B cell (primary cell): Measurements from ENCODE around the gene TRIM38. TPM values are rescaled to one million over a fixed set of nuclear protein-coding genes. Genes with fewer than 3 reads are reported as not detected.
"Not testable (repeated sequence)": the region's sequence is repeated elsewhere in the genome, so short reads cannot be mapped to it uniquely, and the experiment has no call there.

Source experiments
- ATAC-seq: fragments of 200-7000 bp; cut with Tn5 transposase; one replicate; pipeline ENCODE4 v1.10.0; 2021; ENCODE audit warnings: low read depth, mild to moderate bottlenecking, moderate number of reproducible peaks, moderate library complexity
- CTCF ChIA-PET: fragments of 350-600 bp; sonication (Branson Sonifier 250); formaldehyde crosslinking; loops from one replicate; lab custom pipeline; 2021; ENCODE audit warnings: antibody characterized with exemption, inconsistent platforms; lab: Charles Lee
- POLR2A ChIA-PET: fragments of 350-600 bp; sonication (Branson Sonifier 250); formaldehyde crosslinking; loops from one replicate; lab custom pipeline; 2021; ENCODE audit warnings: antibody characterized with exemption; lab: Charles Lee
- DNase-seq: peaks from one replicate; pipeline ENCODE4 v3.0.0; 2013
- H2AFZ ChIP-seq: 2 replicates; pipeline ENCODE4 v1.6.1; 2012; ENCODE audit warnings: mild to moderate bottlenecking, low read depth, low read length; ENCODE audit not compliant: insufficient read depth, poor library complexity, severe bottlenecking
- H3K27ac ChIP-seq, 2 donors: 1 replicate in 1 of 2; 2 replicates in 1 of 2; pipeline ENCODE4 v1.5.1; 2012 to 2013; ENCODE audit warnings: low read length in 2 of 2, mild to moderate bottlenecking in 2 of 2, moderate library complexity in 1 of 2
- H3K27me3 ChIP-seq, 4 experiments: fragments of 200-600 bp in 1 of 4; sonication (generic) in 1 of 4; replicated peaks in 1 of 4; 1 replicate in 2 of 4; 2 replicates in 2 of 4; pipeline versions ENCODE4 v1.6.1 to v1.7.0; 2013 to 2016; ENCODE audit warnings: low read length in 3 of 4, mild to moderate bottlenecking in 2 of 4, mixed read lengths in 1 of 4, moderate library complexity in 1 of 4; ENCODE audit not compliant: insufficient read depth in 4 of 4, control insufficient read depth in 3 of 4; ENCODE audit errors: control extremely low read depth in 1 of 4
- H3K36me3 ChIP-seq, 2 experiments: replicated peaks in 1 of 2; 1 replicate in 1 of 2; 2 replicates in 1 of 2; pipeline versions ENCODE4 v1.6.1 to v1.7.1; 2013; ENCODE audit warnings: low read length in 1 of 2; ENCODE audit not compliant: insufficient read depth in 2 of 2, control insufficient read depth in 1 of 2; ENCODE audit errors: control extremely low read depth in 1 of 2, extremely low read depth in 1 of 2
- H3K4me1 ChIP-seq, 2 donors: fragments of 200-600 bp in 1 of 2; sonication (generic) in 1 of 2; 1 replicate in 1 of 2; 2 replicates in 1 of 2; pipeline versions ENCODE4 v1.5.1 to v1.6.1; 2013 to 2017; ENCODE audit warnings: low read length in 2 of 2; ENCODE audit not compliant: control insufficient read depth in 2 of 2, insufficient read depth in 2 of 2
- H3K4me2 ChIP-seq: replicated peaks from 2 replicates; pipeline ENCODE3; 2012; ENCODE audit warnings: mild to moderate bottlenecking, low read depth, low read length; ENCODE audit not compliant: poor library complexity, severe bottlenecking
- H3K4me3 ChIP-seq, 5 experiments: fragments of 200-600 bp in 1 of 5; sonication (generic) in 1 of 5; 1 replicate in 3 of 5; 2 replicates in 2 of 5; pipeline versions ENCODE4 v1.5.1 to v1.7.0; 2011 to 2016; ENCODE audit warnings: low read length in 4 of 5, mild to moderate bottlenecking in 4 of 5, low read depth in 2 of 5, control low read depth in 1 of 5, moderate library complexity in 1 of 5; ENCODE audit not compliant: insufficient read depth in 1 of 5; ENCODE audit errors: control extremely low read depth in 1 of 5, extremely low read depth in 1 of 5
- H3K79me2 ChIP-seq: fragments of 200-600 bp; sonication (generic); one replicate; pipeline ENCODE4 v1.6.0; 2016; ENCODE audit warnings: low read length; ENCODE audit not compliant: control insufficient read depth, insufficient read depth
- H3K9ac ChIP-seq: fragments of 200-600 bp; sonication (generic); 2 replicates; pipeline ENCODE4 v1.6.1; 2017; ENCODE audit warnings: mild to moderate bottlenecking, low read length, moderate library complexity
- H3K9me3 ChIP-seq, 3 donors: one replicate each; pipeline versions ENCODE4 v1.6.1 to v1.7.1; 2013; ENCODE audit warnings: low read length in 2 of 3; ENCODE audit not compliant: control insufficient read depth in 2 of 3, insufficient read depth in 1 of 3; ENCODE audit errors: control extremely low read depth in 1 of 3
- H4K20me1 ChIP-seq: 2 replicates; pipeline ENCODE4 v1.6.0; 2012; ENCODE audit warnings: mild to moderate bottlenecking, low read length; ENCODE audit not compliant: insufficient read depth, control insufficient read depth, poor library complexity, severe bottlenecking
- H3K27ac Mint-ChIP-seq: one replicate; pipeline ENCODE4 v1.8.0; 2021; ENCODE audit warnings: mixed read lengths
- H3K27me3 Mint-ChIP-seq: one replicate; pipeline ENCODE4 v1.8.0; 2021; ENCODE audit warnings: mixed read lengths
- H3K4me1 Mint-ChIP-seq: one replicate; pipeline ENCODE4 v1.8.0; 2021; ENCODE audit warnings: mixed read lengths
- H3K4me3 Mint-ChIP-seq: one replicate; pipeline ENCODE4 v1.8.0; 2021; ENCODE audit warnings: mixed read lengths
- H3K9me3 Mint-ChIP-seq: one replicate; pipeline ENCODE4 v1.8.0; 2022; ENCODE audit warnings: mixed read lengths; ENCODE audit not compliant: insufficient read depth
- EZH2 ChIP-seq: IDR thresholded peaks from 2 replicates; pipeline ENCODE4 v1.6.1; 2012; ENCODE audit warnings: borderline replicate concordance, low read depth, mild to moderate bottlenecking, moderate library complexity, low read length; ENCODE audit not compliant: insufficient read depth, poor library complexity, severe bottlenecking
- WGBS: methylation state at CpG from one replicate; pipeline ENCODE4 v1.1.5; 2013; ENCODE audit warnings: missing lambda C conversion rate; ENCODE audit not compliant: insufficient coverage; 5-methylcytosine and 5-hydroxymethylcytosine counted together
- intact Hi-C: fragments of 100-400 bp; cut with micrococcal nuclease; formaldehyde crosslinking; loops from one replicate; pipeline ENCODE4 v1.10.0; 2022
- polyA plus RNA-seq: library from polyadenylated mRNA; depleted of rRNA; stranded (reverse); fragments of >200 nt; gene quantifications from 2 replicates; pipeline ENCODE4 v1.2.3, GENCODE V29; 2012
- total RNA-seq, 2 donors: library from RNA; stranded (reverse); fragments of 120-200 nt in 1 of 2; gene quantifications; 1 replicate in 1 of 2; 2 replicates in 1 of 2; pipeline versions ENCODE4 v1.2.3 to v1.2.4, GENCODE V29; 2013 to 2022
- TF ChIP-seq, protein P1 (sequence below): fragments of 200-600 bp; IDR thresholded peaks from one replicate; pipeline ENCODE4 v1.8.0; 2022; ENCODE audit warnings: antibody characterized with exemption, mild to moderate bottlenecking

TRIM38 gene
- total and polyA plus RNA-seq, 2 donors (not counting 1 experiment from before 2014, with no cell fraction given) = 29.3 to 57.2 TPM

- H3K36me3 ChIP-seq = peaks cover 0 to 13% of the 10 kb centered on the region in 2 experiments
- no peak overlapping the region for H2AFZ ChIP-seq
- H3K4me3 ChIP-seq = no peak overlapping the region
- ATAC-seq (no peak), DNase-seq (no peak)
- H3K4me2 ChIP-seq = no peak overlapping the region
- TF ChIP-seq EZH2 = no peak
- TF ChIP-seq, protein P1, sequence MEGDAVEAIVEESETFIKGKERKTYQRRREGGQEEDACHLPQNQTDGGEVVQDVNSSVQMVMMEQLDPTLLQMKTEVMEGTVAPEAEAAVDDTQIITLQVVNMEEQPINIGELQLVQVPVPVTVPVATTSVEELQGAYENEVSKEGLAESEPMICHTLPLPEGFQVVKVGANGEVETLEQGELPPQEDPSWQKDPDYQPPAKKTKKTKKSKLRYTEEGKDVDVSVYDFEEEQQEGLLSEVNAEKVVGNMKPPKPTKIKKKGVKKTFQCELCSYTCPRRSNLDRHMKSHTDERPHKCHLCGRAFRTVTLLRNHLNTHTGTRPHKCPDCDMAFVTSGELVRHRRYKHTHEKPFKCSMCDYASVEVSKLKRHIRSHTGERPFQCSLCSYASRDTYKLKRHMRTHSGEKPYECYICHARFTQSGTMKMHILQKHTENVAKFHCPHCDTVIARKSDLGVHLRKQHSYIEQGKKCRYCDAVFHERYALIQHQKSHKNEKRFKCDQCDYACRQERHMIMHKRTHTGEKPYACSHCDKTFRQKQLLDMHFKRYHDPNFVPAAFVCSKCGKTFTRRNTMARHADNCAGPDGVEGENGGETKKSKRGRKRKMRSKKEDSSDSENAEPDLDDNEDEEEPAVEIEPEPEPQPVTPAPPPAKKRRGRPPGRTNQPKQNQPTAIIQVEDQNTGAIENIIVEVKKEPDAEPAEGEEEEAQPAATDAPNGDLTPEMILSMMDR = no peak
- H3K27me3 ChIP-seq = no peaks in the 10 kb centered on the region
- Mint-ChIP-seq H3K4me3 (no peak overlapping the region), H3K4me1 (peaks cover 24% of the 10 kb centered on the region), H3K9me3 (no peaks in the 10 kb centered on the region), H3K27me3 (no peaks in the 10 kb centered on the region), H3K27ac (no peak overlapping the region)
- no peaks in the 10 kb centered on the region for H4K20me1 ChIP-seq
- H3K27ac ChIP-seq = no peak overlapping the region
- intact Hi-C loops = no loop called here
- peaks cover 4 to 5% of the 10 kb centered on the region in 2 donors for H3K4me1 ChIP-seq
- CTCF ChIA-PET = interaction anchor here (1.1 to 1.4 kb wide), 2 partner anchors 18 to 34 kb away, joined by 3 read pairs; no protein-coding TSS in a partner anchor
- no peaks in the 10 kb centered on the region for H3K9me3 ChIP-seq
- peaks cover 2% of the 10 kb centered on the region for H3K79me2 ChIP-seq
- POLR2A ChIA-PET = no interaction called here
- H3K9ac ChIP-seq = no peak overlapping the region
These were observed 35.8 kb downstream of the TRIM38 start for GRCh38 chr6:25998379-25998778.

GRCh38 chr6:25999225-25999624 lies 36.6 kb downstream of the TRIM38 start:
- H3K4me3 ChIP-seq, H3K9me3 ChIP-seq, H2AFZ ChIP-seq, intact Hi-C loops, H4K20me1 ChIP-seq, ATAC-seq, H3K79me2 ChIP-seq, H3K4me2 ChIP-seq, H3K4me3 Mint-ChIP-seq, DNase-seq, H3K4me1 ChIP-seq, H3K27me3 Mint-ChIP-seq, H3K27ac ChIP-seq, POLR2A ChIA-PET, H3K27ac Mint-ChIP-seq, H3K9me3 Mint-ChIP-seq, H3K9ac ChIP-seq, H3K27me3 ChIP-seq: not testable (repeated sequence)
- WGBS = no CpG with 5 or more reads among the region's 2 CpGs
- CTCF ChIA-PET = interaction anchor here (1.1 kb wide), 1 partner anchor 35 kb away, joined by 3 read pairs; no protein-coding TSS in a partner anchor
- peaks cover 18% of the 10 kb centered on the region for H3K4me1 Mint-ChIP-seq
- peaks cover 0 to 15% of the 10 kb centered on the region in 2 experiments for H3K36me3 ChIP-seq
